H1 (cell line): ENCODE results near the gene FGD4. TPM values are rescaled to one million over a fixed set of nuclear protein-coding genes. Genes with fewer than 3 reads are reported as not detected.

ENCODE experiments used
- CTCF ChIA-PET: fragments of 300-600 bp; sonication (Branson Sonifier 250); formaldehyde crosslinking; loops from one replicate; lab custom pipeline; 2021; ENCODE audit not compliant: partially characterized antibody; lab: Charles Lee
- POLR2A ChIA-PET: fragments of 300-600 bp; sonication (Branson Sonifier 250); formaldehyde crosslinking; loops from one replicate; lab custom pipeline; 2021; ENCODE audit warnings: inconsistent platforms; ENCODE audit not compliant: partially characterized antibody; lab: Charles Lee
- DNase-seq, 2 experiments: peaks; one replicate each; pipeline versions ENCODE4 v3.0.0 to v3.0.0-alpha.2; 2010 to 2022; ENCODE audit warnings: low spot score in 2 of 2, low read depth in 1 of 2, mixed read lengths in 1 of 2
- FAIRE-seq: peaks from 2 replicates; lab custom pipeline; 2011; peaks lifted over from hg19 to GRCh38; lab: Jason Lieb, UNC
- H2AFZ ChIP-seq: 2 replicates; pipeline ENCODE4 v1.8.1; 2012; ENCODE audit warnings: low read length, inconsistent platforms
- H2AK5ac ChIP-seq: 2 replicates; pipeline ENCODE4 v1.6.1; 2013; ENCODE audit warnings: low read depth, low read length
- H2BK120ac ChIP-seq: replicated peaks from 2 replicates; pipeline ENCODE3; 2013; ENCODE audit warnings: low read depth, low read length, inconsistent platforms
- H2BK12ac ChIP-seq: 2 replicates; pipeline ENCODE4 v1.6.1; 2013; ENCODE audit warnings: low read depth, low read length
- H2BK15ac ChIP-seq: 2 replicates; pipeline ENCODE4 v1.6.1; 2013; ENCODE audit warnings: low read length
- H2BK20ac ChIP-seq: 2 replicates; pipeline ENCODE4 v1.6.1; 2013; ENCODE audit warnings: low read length
- H2BK5ac ChIP-seq: 2 replicates; pipeline ENCODE4 v1.6.1; 2013; ENCODE audit warnings: low read depth, low read length
- H3K14ac ChIP-seq: 2 replicates; pipeline ENCODE4 v1.6.1; 2013; ENCODE audit warnings: inconsistent platforms; ENCODE audit not compliant: insufficient read length
- H3K18ac ChIP-seq: 2 replicates; pipeline ENCODE4 v1.6.1; 2013; ENCODE audit warnings: low read length; ENCODE audit errors: extremely low read depth
- H3K23ac ChIP-seq: 2 replicates; pipeline ENCODE4 v1.6.1; 2013; ENCODE audit warnings: inconsistent platforms; ENCODE audit not compliant: insufficient read length
- H3K23me2 ChIP-seq: 2 replicates; pipeline ENCODE4 v1.6.1; 2013; ENCODE audit warnings: low read depth, low read length
- H3K27ac ChIP-seq: 2 replicates; pipeline ENCODE4 v1.6.1; 2011; ENCODE audit warnings: low read depth, low read length, inconsistent platforms
- H3K27me3 ChIP-seq, 4 experiments: replicated peaks in 1 of 4; 1 replicate in 1 of 4; 2 replicates in 3 of 4; pipeline versions ENCODE4 v1.6.1 to v1.8.1; 2011 to 2013; ENCODE audit warnings: low read length in 3 of 4, mild to moderate bottlenecking in 3 of 4, inconsistent platforms in 2 of 4, mixed read lengths in 2 of 4, moderate library complexity in 1 of 4; ENCODE audit not compliant: control insufficient read depth in 3 of 4, insufficient read depth in 3 of 4; ENCODE audit errors: extremely low read depth in 1 of 4
- H3K36me3 ChIP-seq, 4 experiments: 2 replicates each; pipeline versions ENCODE4 v1.6.1 to v1.8.1; 2011 to 2013; ENCODE audit warnings: mild to moderate bottlenecking in 4 of 4, low read length in 3 of 4, moderate library complexity in 2 of 4, control low read depth in 1 of 4, inconsistent platforms in 1 of 4; ENCODE audit not compliant: insufficient read depth in 4 of 4, control insufficient read depth in 2 of 4
- H3K4ac ChIP-seq: replicated peaks from 2 replicates; pipeline ENCODE3; 2013; ENCODE audit warnings: low read length, low read depth, mixed read lengths, inconsistent platforms; ENCODE audit not compliant: insufficient read length
- H3K4me1 ChIP-seq, 4 experiments: replicated peaks in 1 of 4; 1 replicate in 1 of 4; 2 replicates in 3 of 4; pipeline versions ENCODE4 v1.6.1 to v1.8.1; 2011 to 2013; ENCODE audit warnings: low read length in 3 of 4, inconsistent platforms in 2 of 4, mixed read lengths in 1 of 4; ENCODE audit not compliant: insufficient read depth in 4 of 4, control insufficient read depth in 3 of 4
- H3K4me2 ChIP-seq, 2 experiments: 2 replicates each; pipeline versions ENCODE4 v1.6.1 to v1.8.1; 2011 to 2013; ENCODE audit warnings: low read depth in 2 of 2, low read length in 2 of 2, control low read depth in 1 of 2, inconsistent platforms in 1 of 2, mild to moderate bottlenecking in 1 of 2; ENCODE audit not compliant: insufficient read depth in 1 of 2
- H3K4me3 ChIP-seq, 4 experiments: fragments of 200-600, 300-600 bp in 1 of 4; sonication (generic), shearing (Covaris generic), sonication (Bioruptor Twin) in 1 of 4; 2 replicates each; pipeline versions ENCODE4 v1.5.1 to v1.8.1; 2011 to 2016; ENCODE audit warnings: low read length in 4 of 4, low read depth in 3 of 4, control low read depth in 2 of 4, inconsistent platforms in 2 of 4, mild to moderate bottlenecking in 2 of 4, mixed read lengths in 1 of 4, moderate library complexity in 1 of 4; ENCODE audit not compliant: insufficient read depth in 2 of 4; ENCODE audit errors: extremely low read depth in 1 of 4
- H3K56ac ChIP-seq: replicated peaks from 2 replicates; pipeline ENCODE3; 2013; ENCODE audit warnings: low read depth, mild to moderate bottlenecking, mixed read lengths, low read length, inconsistent platforms; ENCODE audit not compliant: insufficient read length
- H3K79me1 ChIP-seq: 2 replicates; pipeline ENCODE4 v1.6.1; 2013; ENCODE audit warnings: low read depth, low read length, control low read depth
- H3K79me2 ChIP-seq, 2 experiments: 2 replicates each; pipeline versions ENCODE4 v1.6.1 to v1.8.1; 2012 to 2013; ENCODE audit warnings: low read length in 2 of 2, mild to moderate bottlenecking in 2 of 2, inconsistent platforms in 1 of 2; ENCODE audit not compliant: insufficient read depth in 2 of 2, control insufficient read depth in 1 of 2
- H3K9ac ChIP-seq, 4 experiments: replicated peaks in 1 of 4; 1 replicate in 1 of 4; 2 replicates in 3 of 4; pipeline versions ENCODE4 v1.6.1 to v1.8.1; 2011 to 2013; ENCODE audit warnings: low read depth in 3 of 4, low read length in 3 of 4, control low read depth in 2 of 4, mild to moderate bottlenecking in 2 of 4, moderate library complexity in 2 of 4, inconsistent platforms in 1 of 4; ENCODE audit errors: extremely low read depth in 1 of 4
- H3K9me3 ChIP-seq, 2 experiments: 2 replicates each; pipeline versions ENCODE4 v1.6.1 to v1.8.1; 2012 to 2013; ENCODE audit warnings: mild to moderate bottlenecking in 2 of 2, moderate library complexity in 2 of 2, control low read depth in 1 of 2, inconsistent platforms in 1 of 2, low read depth in 1 of 2, low read length in 1 of 2, mixed read lengths in 1 of 2; ENCODE audit not compliant: insufficient read depth in 2 of 2
- H4K20me1 ChIP-seq, 2 experiments: replicated peaks in 1 of 2; 2 replicates each; pipeline versions ENCODE3 to v1.8.1; 2011 to 2013; ENCODE audit warnings: inconsistent platforms in 2 of 2, low read length in 2 of 2, mild to moderate bottlenecking in 1 of 2; ENCODE audit not compliant: insufficient read depth in 2 of 2, control insufficient read depth in 1 of 2
- H4K5ac ChIP-seq: 2 replicates; pipeline ENCODE4 v1.6.1; 2013; ENCODE audit warnings: low read length, low read depth, mixed read lengths, inconsistent platforms; ENCODE audit not compliant: insufficient read length
- H4K8ac ChIP-seq: 2 replicates; pipeline ENCODE4 v1.8.0; 2013; ENCODE audit warnings: mild to moderate bottlenecking, moderate library complexity, low read length, inconsistent platforms; ENCODE audit not compliant: insufficient read depth; ENCODE audit errors: extremely low read depth
- H4K91ac ChIP-seq: replicated peaks from 2 replicates; pipeline ENCODE3; 2013; ENCODE audit warnings: low read length, mixed read lengths, inconsistent platforms; ENCODE audit not compliant: insufficient read length
- KDM1A ChIP-seq: fragments of 200-600, 300-600 bp; sonication (generic); IDR thresholded peaks from 2 replicates; pipeline ENCODE4 v1.7.1; 2016; ENCODE audit warnings: mild to moderate bottlenecking, low read length, borderline replicate concordance
- NRF1 ChIP-seq: IDR thresholded peaks from 2 replicates; pipeline ENCODE4 v1.6.1; 2011; ENCODE audit warnings: mild to moderate bottlenecking, low read depth, low read length, improper control_type of control experiment
- PHF8 ChIP-seq: fragments of 200-600 bp; sonication (generic); conservative IDR thresholded peaks from 2 replicates; pipeline ENCODE4 v1.7.1; 2012; ENCODE audit warnings: low read depth, mild to moderate bottlenecking, inconsistent platforms, low read length, moderate library complexity
- WGBS, 2 experiments: shearing (Covaris generic) in 1 of 2; methylation state at CpG; one replicate each; pipeline versions ENCODE4 v1.1.6 to v1.1.7; 2013 to 2015; ENCODE audit warnings: low lambda C conversion rate in 2 of 2, mixed read lengths in 2 of 2, inconsistent platforms in 1 of 2, low coverage in 1 of 2, missing lambda C conversion rate in 1 of 2; ENCODE audit not compliant: insufficient replicate concordance in 2 of 2, insufficient coverage in 1 of 2, insufficient read length in 1 of 2; ENCODE audit errors: extremely low coverage in 1 of 2, missing lambda C conversion rate in 1 of 2; 5-methylcytosine and 5-hydroxymethylcytosine counted together
- polyA plus RNA-seq, 7 experiments: library from polyadenylated mRNA; depleted of rRNA in 3 of 7; stranded (reverse) in 5 of 7; unstranded in 2 of 7; fragments of >200 nt in 5 of 7; fragments of 200-250 nt in 2 of 7; gene quantifications; 1 replicate in 5 of 7; 2 replicates in 1 of 7; 4 replicates in 1 of 7; pipeline versions ENCODE4 v1.2.1 to v1.2.3, GENCODE V29; 2011 to 2013; ENCODE audit warnings: missing spikeins in 2 of 7, mixed read lengths in 2 of 7
- total RNA-seq: library from RNA; stranded (reverse); fragmentation: NEBNext Ultra II Directional; extraction: Animal tissue kit (Norgen Biotek cat#: 25700); gene quantifications from 2 replicates; pipeline ENCODE4 v1.2.1, GENCODE V29; 2021
- TF ChIP-seq, protein P1 (sequence below): IDR thresholded peaks from 2 replicates; pipeline ENCODE4 v1.6.1; 2011; ENCODE audit warnings: low read depth, mild to moderate bottlenecking, low read length; ENCODE audit not compliant: insufficient read depth

FGD4 gene
- total and polyA plus RNA-seq, 2 of the 8 experiments (the other 6 are each of a cell fraction or from before 2014, with no cell fraction given): 8.5 to 48.2 TPM

DNA sequence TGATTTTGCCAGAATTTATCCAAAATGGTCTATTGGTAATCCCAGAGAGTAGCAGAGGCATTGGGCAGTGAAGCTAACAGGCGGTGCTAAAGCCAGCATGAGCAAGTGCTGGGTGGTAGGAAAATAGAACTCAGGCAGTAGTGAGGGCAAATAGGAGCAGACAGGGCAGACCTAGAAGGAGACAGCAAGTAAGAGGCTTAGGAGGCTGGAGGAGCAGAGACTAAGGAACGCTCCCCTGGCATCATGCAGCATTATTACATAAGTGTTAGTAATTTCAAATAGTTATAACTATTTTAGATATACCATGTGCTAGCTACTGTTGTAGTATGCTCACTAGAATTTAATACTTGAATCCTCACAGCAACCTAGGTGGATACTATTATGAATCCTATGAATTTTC lies 151.7 kb downstream of the FGD4 start:
- H3K56ac ChIP-seq: no peak overlapping the region
- no peak overlapping the region for H3K4me3 ChIP-seq
- no peak overlapping the region for H2BK12ac ChIP-seq
- DNase-seq: no peak
- no peak overlapping the region for H2AK5ac ChIP-seq
- H2BK20ac ChIP-seq: no peak overlapping the region
- H3K23me2 ChIP-seq: no peaks in the 10 kb centered on the region
- peaks cover 12 to 16% of the 10 kb centered on the region in 2 experiments for H4K20me1 ChIP-seq
- H2BK15ac ChIP-seq: no peak overlapping the region
- no peak overlapping the region for H4K5ac ChIP-seq
- no peak overlapping the region for H3K9ac ChIP-seq
- TF ChIP-seq KDM1A (no peak), PHF8 (no peak), NRF1 (no peak)
- TF ChIP-seq, protein P1, sequence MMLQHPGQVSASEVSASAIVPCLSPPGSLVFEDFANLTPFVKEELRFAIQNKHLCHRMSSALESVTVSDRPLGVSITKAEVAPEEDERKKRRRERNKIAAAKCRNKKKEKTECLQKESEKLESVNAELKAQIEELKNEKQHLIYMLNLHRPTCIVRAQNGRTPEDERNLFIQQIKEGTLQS: no peak
- TF ChIP-seq, all 59 proteins: peak for 0
- peaks cover 3 to 92% of the 10 kb centered on the region in 2 experiments for H3K79me2 ChIP-seq
- no peaks in the 10 kb centered on the region for H3K27me3 ChIP-seq
- peaks cover 7% of the 10 kb centered on the region; the same call in 1 of the 2 replicates for H3K79me1 ChIP-seq
- H3K36me3 ChIP-seq: no peaks in the 10 kb centered on the region
- FAIRE-seq: no peak
- no peak overlapping the region for H2BK5ac ChIP-seq
- no peak overlapping the region for H3K4me2 ChIP-seq
- WGBS, 2 experiments: 90% methylated on average over 2 of the region's 2 CpGs; no CpG with 5 or more reads in 1 of the 2 experiments
- no peaks in the 10 kb centered on the region for H3K9me3 ChIP-seq
- no peak overlapping the region for H2BK120ac ChIP-seq
- ChIA-PET CTCF (interaction anchor here (1.2 to 1.3 kb wide), 2 partner anchors 18 to 150 kb away, joined by 3 read pairs; no protein-coding TSS in a partner anchor), POLR2A (no interaction called here)
- H3K4me1 ChIP-seq: peaks cover 0 to 8% (median 3%) of the 10 kb centered on the region in 4 experiments; a peak in 3 of 7 replicates
- no peak overlapping the region for H3K14ac ChIP-seq
- H3K4ac ChIP-seq: no peak overlapping the region
- H4K91ac ChIP-seq: no peak overlapping the region
- H4K8ac ChIP-seq: no peak overlapping the region
- H3K27ac ChIP-seq: no peak overlapping the region
- no peak overlapping the region for H2AFZ ChIP-seq
- no peak overlapping the region for H3K18ac ChIP-seq
- no peak overlapping the region for H3K23ac ChIP-seq
